ENCODE results near the gene REEP6.
"Not testable (repeated sequence)": the region's sequence is repeated elsewhere in the genome, so short reads cannot be mapped to it uniquely, and the experiment has no call there.

Gene REEP6

DNA sequence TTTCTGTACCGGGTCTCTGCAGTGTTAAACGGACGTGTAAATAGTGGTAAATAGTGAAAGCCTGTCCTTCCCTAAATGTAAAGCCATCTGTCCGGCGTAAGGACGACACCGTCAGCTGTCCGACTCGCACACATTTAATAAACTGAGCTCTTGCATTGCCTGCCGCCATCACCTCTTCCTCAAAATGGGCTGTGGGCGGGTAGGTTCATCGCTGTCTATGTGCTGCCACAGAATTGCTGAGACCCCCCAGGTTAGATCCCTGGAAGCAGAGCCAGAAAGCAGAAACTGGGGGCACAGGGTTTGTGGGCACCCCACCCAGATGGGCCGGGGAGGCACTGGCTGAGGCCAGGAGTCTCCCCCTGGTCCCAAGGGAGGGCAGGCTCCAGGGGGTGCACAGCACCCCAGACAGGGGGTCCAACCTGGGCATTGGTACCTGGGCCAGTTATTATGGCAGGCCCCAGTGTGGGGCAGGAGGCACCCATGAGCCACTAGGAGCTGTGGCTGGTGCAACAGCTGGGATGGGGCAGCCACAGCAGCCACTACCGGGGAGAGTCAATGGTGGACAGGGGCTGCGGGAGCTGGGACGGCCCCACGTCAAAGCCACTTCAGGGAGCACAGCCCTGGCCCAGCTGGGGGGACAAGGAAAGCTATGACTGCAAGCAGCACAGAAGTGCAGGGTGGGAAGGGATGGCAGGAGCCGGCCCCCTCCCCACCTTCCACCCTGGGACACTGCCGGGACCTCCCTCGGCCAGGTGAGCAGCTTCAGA is 17.7 kb upstream of the REEP6 start:
- DNase-seq = no peak

DNA sequence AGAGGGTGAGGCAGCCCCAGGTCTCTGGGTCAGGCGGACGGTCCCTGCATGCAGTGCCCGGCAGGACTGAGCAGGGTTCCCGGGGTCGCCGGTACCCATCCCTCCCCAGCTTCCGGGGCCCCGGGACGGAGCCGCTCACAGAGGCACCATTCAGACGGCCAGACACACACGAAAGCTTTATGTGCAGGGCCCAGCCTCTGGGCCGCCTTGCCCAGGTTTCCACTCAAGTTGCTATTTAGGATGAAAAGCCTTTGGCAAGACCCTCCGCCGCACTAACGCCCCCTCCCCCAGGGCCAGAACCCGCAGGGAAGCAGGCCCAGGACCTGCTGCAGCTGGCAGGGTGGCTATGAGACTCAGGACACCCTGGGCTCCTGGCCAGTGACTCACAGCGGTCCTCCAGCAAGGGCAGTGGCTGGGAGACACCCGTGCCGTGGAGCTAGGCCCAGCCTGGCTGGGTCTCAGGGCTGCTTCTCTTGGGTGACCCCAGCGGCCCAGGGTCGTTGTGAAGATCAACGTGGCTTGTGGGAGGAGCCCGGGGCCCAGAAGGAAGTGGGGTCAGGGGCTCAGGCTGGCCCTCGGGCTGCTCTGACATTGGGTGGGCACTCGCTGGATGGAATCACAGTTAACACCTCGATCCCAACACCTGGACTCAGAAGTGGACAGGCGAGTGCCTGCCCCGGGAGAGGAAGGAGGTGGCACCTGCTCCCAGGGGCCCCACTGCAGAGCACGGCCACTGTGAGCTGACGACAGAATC is 16.8 kb upstream of the REEP6 start:
- DNase-seq = no peak

DNA sequence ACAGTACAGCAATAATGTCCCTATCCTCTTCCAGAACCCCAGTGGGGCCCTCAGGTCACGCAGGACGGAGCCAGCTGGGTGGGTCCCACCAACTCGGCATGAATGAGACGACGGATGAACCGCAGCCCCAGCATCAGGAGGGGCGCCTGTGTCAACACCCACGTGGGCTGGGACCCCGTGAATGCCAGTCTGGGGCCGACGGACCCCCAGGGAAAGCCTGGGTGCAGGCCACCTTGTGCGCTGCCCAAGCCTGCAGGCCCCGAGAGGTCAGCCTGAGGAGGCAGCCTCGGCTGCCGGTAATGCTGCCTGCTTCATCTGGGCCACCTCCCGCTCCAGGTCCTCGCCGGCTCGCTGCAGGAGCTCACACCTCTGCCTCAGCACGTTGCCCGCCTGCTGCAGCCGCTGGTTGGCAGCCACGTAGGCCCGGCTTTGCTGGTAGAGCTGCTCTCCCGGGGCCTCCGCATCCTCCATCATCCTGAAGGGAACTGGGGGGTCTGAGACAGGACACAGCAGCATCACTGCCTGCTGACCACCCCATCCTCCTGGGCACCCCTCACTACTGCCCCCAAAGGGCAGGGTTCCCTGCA is 16.1 kb upstream of the REEP6 start:
- DNase-seq = no peak

DNA sequence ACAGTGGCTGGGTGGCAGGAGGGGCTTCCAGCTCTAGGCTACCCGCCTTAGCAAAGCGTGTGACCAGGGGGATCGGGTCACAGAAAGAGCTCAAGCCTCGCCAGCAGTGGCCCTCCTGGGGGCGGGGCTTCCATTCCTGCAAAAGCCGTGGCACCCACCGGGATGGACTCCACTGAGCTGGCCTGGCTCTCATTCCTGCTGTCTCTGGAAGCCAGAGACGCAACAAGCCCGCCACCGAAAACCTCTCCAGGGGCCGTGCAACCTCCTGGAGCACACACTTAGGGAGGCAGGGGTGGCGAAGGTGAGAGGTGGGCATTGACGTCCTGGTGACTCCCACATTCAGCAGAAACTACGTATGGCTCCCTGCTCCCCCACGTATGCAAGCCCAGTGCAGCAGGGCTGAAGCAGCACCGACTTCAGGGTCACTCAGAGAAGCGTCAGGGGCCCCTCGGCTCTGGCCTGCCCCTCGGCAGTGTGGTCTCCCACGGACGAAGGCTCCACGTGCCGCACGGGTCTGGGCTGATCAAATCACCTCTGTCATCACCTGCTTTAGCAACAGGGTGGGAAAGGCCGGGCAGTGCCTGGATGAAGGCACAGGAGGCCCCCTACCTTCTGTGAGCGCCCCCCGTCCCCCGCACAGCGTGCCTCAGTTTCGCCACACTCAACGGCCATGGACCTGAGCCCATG is 15.1 kb upstream of the REEP6 start:
- no peak for DNase-seq

DNA sequence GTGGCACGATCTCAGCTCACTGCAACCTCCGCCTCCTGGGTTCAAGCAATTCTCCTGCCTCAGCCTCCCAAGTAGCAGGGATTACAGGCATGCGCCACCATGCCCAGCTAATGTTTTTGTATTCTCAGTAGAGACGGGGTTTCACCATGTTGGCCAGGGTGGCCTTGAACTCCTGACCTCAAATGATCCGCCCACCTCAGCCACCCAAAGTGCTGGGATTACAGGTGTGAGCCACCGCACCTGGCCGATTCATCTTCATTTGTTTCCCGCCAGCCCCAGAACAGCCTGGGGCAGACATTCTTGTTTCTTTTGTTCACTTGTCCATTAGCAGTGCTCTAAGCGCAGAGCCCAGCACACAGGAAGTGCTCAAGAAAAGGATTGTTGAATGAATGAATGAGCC is 13.9 kb upstream of the REEP6 start:
- not testable (repeated sequence) for DNase-seq

DNA sequence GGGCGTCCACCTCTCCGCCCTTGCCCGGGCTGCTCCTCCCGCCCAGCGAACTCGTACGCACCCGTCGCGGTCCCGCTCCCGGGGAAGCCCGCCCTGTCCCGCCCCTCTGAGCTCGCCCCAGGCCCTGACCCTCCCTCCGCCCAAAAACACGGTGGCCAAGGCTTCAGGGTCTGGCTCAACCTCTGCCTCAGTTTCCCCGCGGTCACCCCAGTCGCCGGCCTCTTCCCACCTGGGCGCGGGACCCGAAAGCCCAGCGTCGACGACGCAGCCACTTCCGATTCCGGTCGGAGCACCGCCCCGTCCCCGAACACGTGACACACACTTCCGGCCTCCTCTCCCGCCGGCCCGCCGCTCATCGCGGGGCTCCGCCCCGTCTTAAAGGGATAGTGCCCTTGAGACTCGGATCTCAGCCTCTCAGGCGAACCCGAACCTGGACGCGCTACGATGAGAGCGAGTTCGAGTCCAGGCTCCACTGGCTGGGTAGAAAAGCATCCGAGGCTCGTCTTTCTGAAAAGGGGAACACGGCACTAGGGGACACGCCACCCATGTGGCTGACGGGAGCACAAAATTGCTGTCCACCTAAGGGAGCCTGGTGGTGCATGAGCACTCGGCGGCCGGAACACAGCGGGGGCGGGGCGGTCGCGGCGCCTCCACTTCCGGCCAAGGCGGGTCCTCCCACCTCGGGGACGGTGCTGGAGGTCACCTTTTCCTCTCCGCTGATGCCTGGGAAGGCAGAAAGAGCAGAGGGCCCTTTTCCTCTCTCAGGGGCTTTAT is 11.9 kb upstream of the REEP6 start, which contains the start of gene C19orf25:
C19orf25 (minus strand) TSS at position 282 of the 774 bp plus-strand sequence. CDS start 312 bp downstream, outside the sequence.
- peak; percentile 92 for DNase-seq

DNA sequence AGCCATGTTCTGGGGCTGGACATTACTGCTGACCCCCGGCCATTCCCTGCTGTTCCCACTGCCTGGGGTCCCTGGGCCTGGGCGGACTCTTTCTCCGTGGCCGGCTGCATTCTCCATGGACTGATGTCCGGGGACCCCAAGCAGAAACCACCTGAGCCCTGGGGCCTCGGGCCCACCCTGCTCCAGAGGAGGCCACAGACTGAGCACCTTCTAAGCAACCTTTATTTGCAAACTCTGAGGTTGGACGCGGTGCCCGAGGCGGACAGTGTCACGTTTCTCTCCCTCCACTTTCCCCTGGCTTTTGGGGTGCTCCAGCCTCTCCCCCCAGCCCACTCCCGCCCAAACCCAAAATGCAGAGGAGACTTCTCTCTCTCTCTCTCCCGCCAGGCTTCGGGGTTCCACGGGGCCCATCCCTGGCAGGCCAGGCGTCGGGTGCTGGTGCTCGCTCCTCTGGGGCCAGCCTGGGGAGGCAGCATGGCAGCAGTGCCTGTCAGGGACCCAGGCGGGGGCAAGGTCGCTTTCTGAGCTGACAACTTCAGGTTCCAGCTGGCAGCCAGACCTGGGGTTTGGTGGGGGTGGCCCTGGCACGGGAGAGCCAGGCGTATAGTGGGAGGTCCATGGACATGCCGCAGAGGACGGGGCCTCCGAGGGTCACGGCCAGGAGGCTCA is 9.6 kb upstream of the REEP6 start:
- DNase-seq = no peak

DNA sequence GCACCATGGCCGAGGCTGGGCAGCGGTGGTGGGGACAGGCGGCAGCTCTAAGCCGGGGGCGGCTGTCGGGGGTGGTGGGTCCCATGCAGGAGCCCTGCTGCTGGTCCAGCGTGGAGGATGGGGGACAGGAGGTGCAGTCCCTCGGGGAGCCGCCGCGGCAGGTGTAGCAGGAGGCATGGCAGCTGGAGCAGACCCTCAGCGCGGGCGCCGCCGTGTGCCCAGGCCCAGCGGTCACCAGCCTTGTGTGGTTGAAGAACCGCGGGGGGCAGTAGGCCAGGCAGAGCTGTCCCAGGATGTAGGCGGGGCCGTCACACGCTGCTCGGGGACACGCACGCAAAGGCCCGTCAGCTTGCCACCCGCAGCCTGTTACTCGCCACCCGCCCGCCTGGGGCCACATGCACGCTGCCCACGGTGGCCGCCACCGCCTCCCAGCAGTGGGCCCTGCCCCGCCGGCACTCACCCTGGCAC is 9.1 kb upstream of the REEP6 start:
- no peak for DNase-seq

DNA sequence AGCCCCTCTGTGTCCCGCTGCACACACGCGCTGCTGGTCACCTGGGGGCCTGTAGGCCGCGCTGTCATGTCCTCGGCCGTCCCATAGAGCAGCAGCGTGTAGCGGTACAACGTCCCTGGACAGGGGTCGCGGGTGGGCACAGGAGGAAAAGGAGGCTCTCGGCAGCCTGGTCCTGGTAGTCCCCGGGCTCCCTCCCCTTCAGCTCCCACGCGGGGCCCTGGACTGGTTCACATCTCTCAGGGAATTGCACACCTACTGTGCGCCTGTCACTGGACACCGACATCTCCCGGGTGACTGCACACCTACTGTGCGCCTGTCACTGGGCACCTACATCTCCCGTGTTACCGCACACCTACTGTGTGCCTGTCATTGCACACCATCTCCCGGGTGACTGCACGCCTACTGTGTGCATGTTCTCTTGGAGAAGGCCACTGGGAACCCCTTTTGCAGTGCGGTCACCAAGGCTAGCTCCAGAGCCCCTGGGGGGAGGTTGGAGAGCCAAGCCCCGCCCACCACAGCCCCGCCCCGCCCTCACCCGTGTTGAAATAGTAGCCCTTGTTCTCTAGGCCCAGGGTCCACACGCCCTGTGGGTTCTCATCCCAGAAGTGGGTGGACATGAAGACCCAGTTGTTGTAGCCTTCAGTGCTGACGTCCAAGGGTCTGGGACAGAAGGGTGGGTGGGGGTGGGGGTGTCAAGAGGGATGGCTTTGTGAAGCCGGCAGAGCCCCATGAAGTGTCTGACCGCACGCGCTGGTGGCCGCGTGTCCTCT is 8.4 kb upstream of the REEP6 start:
- no peak for DNase-seq

DNA sequence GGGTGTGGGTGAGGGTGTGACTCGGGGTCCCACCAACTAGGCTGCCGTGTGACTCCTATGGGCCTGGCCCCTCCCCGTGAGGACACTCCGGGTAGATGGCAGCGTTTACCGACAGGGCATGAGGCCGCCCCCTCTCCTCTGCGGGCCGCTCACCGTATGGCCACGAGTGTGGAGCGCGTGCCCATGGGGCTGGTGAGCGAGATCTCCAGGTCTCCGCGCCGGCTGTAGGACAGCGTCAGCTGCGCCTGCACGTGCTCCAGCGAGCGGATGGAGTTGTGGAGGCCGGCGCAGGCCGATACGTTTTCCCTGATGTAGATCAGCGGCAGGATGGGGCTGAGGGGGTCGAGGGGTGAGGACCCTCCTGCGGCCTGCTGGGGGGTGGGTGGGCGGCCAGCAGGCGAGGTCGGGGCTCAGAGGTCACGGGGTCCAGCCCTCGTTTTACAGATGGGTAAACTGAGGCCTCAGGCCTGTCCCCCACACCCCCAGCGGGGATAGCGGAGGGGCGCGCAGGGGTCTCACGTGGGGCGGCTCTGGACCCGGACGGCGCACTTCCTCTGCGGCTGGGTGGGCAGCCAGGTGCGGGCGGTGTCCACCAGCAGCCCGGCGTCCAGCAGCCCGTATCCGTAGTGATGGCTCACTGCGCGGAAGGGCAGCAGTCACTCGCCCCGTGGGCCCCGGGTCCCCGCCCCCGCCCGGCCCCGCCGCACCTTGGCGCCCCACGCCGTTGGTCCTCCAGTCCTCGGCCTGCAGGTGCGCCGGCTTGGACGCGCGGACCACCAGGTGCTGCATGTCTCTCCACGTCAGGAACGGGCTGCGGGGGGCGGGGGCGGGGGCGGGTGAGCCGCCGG is 7.6 kb upstream of the REEP6 start:
- DNase-seq = no peak

DNA sequence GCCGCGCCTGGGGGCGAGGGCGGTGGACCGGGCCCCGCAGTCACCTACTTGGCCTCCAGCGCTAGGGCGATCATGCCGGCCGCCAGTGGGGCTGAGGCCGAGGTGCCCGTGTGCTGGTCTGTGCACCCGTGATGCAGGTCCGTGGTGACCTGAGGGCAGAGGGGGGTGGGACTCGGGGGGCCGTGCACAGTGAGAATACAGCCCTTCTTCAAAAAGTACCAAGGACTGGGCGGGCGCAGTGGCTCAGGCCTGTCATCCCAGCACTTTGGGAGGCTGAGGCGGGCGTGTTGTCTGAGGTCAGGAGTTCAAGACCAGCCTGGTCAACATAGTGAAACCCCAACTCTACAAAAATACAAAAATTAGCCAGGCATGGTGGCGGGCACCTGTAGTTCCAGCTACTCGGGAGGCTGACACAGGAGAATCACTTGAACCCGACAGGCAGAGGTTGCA is 7.0 kb upstream of the REEP6 start:
- DNase-seq = no peak

DNA sequence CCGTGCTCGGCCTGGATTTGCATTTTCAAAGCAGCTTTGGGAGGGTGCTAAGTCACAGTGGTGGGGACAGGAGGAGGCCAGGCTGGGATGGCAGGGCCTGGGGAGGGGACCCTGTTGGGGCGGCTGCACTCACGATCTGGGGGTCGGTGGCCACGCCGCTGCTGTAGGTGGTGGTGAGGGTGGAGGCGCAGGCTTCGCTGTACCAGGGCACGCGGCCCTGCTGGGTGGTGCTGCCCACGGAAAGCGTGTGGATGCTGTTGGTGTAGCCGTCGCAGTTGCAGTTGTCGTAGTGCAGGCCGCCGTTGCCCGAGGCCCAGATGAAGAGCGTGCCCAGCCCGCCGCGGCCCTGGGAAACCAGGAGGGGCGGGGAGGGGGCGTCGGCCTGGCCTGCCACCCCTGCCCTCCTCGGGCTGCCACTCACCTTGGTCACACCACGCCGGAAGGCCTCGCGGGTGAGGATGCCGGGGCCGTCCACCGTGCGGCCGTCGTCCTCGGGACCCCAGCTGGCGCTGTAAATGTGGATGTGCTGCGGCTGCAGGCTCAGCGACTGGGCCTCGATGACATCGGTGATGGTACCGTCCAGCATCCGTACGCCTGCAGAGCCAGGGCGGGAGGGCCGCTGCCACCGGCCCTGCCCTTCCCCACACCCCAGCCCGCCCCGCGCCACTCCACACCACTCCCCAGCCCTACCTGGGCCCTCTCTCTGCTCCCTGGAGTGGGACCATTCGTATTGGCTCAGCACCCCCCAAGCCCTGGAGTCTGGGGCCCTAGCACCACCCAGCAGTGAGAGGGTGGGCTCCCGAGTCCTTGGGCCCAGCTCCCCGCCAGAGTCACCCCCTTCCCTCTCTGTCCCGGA is 4.0 kb upstream of the REEP6 start:
- DNase-seq = no peak

DNA sequence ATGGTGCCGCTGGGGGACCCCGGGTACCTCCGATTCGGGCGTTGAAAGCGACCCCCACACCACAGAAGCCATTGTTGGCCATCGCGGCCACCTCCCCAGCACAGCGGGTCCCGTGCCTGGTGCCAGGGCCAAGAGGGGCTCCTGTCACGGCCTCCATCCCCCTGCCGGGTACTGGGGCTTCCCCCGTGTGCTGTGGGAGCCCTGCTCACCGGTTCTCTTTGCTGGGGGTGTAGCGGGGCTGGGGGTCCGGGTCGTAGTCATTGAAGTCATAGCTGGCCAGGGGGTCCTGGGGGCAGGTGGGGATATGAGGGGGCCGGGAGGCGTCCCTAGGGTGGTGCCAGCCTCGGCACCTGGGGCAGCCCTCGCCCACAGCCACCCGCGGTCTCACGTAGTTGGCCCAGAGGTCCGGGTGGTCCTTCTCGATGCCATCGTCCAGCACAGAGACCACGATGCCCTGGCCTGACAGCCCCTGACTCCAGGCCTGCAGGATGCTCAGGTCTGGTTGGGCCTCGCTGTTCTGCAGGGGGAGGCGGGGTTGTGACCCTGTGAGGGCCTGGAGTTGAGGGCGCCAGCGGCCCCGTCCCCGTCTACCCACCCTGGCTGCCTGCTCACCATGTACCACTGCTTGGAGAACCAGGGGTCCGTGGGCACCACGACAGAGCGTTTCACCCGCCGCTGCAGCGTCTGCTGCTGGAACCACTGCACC is 3.3 kb upstream of the REEP6 start:
- DNase-seq = no peak

DNA sequence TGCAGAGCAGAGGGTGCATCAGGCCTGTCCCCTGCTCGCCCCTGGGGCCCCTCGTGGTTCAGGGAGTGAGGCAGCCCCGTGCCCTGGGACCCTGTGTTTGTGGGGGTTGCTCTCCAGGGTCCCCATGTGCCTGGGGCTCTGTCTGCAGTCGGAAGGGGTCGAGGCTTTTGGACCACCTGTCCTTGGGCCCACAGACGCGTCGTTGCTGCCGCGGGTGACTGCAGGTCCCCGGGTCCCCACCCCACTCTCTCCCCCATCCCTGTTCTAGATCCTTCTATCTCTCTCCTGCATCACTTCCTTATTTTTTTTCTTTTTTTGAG is 2.7 kb upstream of the REEP6 start:
- DNase-seq = no peak

DNA sequence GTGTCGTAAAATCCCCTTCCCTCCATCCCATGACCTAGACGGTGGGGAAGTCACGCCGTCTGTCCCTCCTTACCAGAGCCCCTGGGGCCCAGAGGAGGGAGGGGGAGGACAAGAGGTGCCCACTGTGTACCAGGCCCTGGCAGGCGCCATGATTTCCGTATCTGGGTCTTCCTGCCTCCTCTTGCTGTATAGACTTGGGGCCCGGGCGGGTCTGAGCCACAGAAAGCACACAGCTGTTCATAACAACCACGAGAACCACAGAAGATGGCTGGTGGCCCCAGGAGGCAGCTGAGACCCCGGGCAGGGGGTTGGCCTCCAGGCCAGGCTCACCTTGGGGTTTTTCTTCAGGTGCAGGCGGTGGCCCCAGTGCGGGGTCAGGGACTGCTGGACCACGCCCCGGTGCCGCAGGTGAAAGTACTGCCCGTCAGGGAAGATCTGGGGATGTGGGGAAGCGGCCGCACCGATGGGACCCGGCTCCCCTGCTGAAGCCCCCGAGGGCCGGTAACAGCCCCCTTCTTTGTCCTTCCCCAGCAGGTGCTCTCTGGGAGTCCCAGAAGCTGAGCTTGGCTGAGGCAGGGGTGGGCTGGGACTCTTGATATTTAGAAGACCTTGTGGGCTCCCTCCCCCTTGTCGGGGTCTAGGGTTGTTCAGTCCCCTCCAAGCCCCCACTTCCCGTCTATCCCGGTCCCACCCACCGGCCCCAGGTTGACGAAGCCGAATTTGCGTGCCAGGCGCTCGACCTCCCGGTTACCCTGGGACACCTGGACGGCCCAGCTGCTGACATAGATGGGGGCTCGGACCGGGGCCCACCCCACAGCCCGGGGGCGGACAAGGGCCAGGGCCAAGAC is 1.3 kb upstream of the REEP6 start:
- no peak for DNase-seq

DNA sequence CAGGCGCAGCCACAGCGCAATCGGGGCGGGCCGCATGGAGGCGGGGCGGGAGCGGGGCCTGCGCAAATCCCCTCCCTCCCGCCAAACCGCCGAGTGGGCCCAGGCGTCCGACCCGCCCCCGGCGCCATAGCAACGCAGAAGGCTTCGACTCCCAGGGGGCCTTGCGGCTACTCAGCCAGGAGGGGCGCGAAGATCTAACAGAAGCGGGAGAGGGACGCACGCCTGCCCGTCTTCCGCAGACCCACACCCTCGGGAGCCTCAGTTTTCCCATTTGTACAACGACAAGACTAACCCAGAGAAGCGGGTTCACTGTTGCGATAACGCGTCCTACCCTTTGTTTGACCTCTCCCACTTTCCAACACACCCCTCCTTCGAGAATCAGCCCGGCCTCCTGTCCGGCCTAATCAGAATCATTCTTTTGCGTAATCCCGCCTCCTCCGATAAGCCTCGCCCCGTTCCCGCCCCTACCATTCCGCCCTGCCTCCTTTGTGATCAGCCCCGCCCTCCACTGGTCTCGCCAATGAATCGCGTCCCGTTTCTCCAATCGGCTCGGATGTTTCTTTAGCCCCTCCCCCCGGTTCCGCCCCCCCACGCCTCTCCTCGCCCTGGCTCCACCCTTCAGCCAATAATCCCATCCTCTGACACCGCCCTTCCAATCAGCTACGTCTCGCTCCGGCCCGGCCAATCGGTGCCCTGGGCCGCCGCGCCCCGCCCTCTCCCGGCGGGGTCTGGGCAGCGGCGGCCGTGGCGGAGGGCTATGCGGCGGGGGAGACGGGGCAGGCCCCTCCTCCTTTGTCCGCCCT is 469 bp upstream of the REEP6 start, which contains the start of gene PCSK4:
PCSK4 (minus strand) TSS at position 40 of the 803 bp plus-strand sequence; CDS start at position 36, 4 bp downstream.
- DNase-seq = peak; percentile 98

DNA sequence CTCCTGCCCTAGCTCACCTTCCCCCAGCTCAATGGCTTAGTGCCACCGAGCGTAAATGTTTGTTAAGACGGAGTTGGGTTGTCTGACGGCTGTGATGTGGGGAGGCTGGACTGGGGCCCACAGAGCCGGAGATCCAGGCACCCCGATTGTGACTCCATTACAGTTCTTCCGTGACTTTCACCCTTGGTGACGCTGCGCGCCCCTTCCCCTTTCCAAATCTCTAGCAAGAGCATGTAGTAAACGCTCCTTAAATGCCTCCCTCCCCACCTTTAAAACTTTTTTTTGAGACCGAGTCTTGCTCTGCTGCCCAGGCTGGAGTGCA is 829 bp downstream of the REEP6 start:
- DNase-seq = no peak
